ENCODE results near the gene SULT1C2.

- TF ChIP-seq, protein P1, sequence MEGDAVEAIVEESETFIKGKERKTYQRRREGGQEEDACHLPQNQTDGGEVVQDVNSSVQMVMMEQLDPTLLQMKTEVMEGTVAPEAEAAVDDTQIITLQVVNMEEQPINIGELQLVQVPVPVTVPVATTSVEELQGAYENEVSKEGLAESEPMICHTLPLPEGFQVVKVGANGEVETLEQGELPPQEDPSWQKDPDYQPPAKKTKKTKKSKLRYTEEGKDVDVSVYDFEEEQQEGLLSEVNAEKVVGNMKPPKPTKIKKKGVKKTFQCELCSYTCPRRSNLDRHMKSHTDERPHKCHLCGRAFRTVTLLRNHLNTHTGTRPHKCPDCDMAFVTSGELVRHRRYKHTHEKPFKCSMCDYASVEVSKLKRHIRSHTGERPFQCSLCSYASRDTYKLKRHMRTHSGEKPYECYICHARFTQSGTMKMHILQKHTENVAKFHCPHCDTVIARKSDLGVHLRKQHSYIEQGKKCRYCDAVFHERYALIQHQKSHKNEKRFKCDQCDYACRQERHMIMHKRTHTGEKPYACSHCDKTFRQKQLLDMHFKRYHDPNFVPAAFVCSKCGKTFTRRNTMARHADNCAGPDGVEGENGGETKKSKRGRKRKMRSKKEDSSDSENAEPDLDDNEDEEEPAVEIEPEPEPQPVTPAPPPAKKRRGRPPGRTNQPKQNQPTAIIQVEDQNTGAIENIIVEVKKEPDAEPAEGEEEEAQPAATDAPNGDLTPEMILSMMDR (IDR thresholded peaks at IDR 0.05; ENCODE audit: low read depth, low read length, missing input control), result no peak
- TF ChIP-seq RAD21 (IDR thresholded peaks at IDR 0.05), result no peak
- TF ChIP-seq RXRA (IDR thresholded peaks at IDR 0.05), result no peak
- no peak for TF ChIP-seq EGR1 (IDR thresholded peaks at IDR 0.05; ENCODE audit: low read depth in 2 of 2)
- no peak for TF ChIP-seq GABPA (IDR thresholded peaks at IDR 0.05 in 1 of 2, conservative IDR thresholded peaks at IDR 0.05 in 1 of 2)
Observed at GRCh38 chr2:108285616-108286015, 3.1 kb upstream of the SULT1C2 start.
